GM12878 (cell line): ENCODE measurements around the gene FAM53B. TPM values are rescaled to one million over a fixed set of nuclear protein-coding genes. Genes with fewer than 3 reads are reported as not detected.
A peak's percentile ranks its signal among the peaks of the same experiment; 100 is the strongest.

Experiments
- ATAC-seq: fragments of 200-7000 bp; cut with Tn5 transposase; 3 replicates; pipeline ENCODE4 v1.9.1; 2020; ENCODE audit warnings: mild to moderate bottlenecking, moderate library complexity
- BruUV-seq: library from RNA; stranded (reverse); fragments of 400-500 nt; replicated peaks from 2 replicates; lab custom pipeline; 2021; lab: Mats Ljungman, UMichigan
- CTCF ChIA-PET: fragments of 300-600 bp; sonication (Branson Sonifier 250); formaldehyde crosslinking; extraction: SDS; loops from one replicate; lab custom pipeline; 2021; ENCODE audit warnings: inconsistent platforms; lab: Yijun Ruan, JAX
- POLR2A ChIA-PET: fragments of 350-600 bp; formaldehyde crosslinking; extraction: SDS; loops from one replicate; lab custom pipeline; 2021; ENCODE audit warnings: inconsistent platforms; lab: Charles Lee
- RAD21 ChIA-PET: fragments of 300-600 bp; sonication (Branson Sonifier 250); formaldehyde crosslinking; loops from one replicate; lab custom pipeline; 2023; ENCODE audit warnings: antibody characterized with exemption; ENCODE audit not compliant: unreplicated experiment; lab: Charles Lee
- SMC1A ChIA-PET: fragments of 300-600 bp; sonication (Branson Sonifier 250); formaldehyde crosslinking; loops from one replicate; lab custom pipeline; 2023; ENCODE audit not compliant: unreplicated experiment, uncharacterized antibody; lab: Charles Lee
- DNase-seq: peaks from one replicate; pipeline ENCODE4 v3.0.0-alpha.2; 2011; ENCODE audit warnings: low read depth, low spot score
- FAIRE-seq: peaks from 3 replicates; lab custom pipeline; 2011; peaks lifted over from hg19 to GRCh38; lab: Jason Lieb, UNC
- H2AFZ ChIP-seq: 2 replicates; pipeline ENCODE4 v1.6.0; 2011; ENCODE audit warnings: low read depth, low read length, control low read depth; ENCODE audit not compliant: control insufficient read depth
- H3K27ac ChIP-seq: 2 replicates; pipeline ENCODE4 v1.5.1; 2011; ENCODE audit warnings: control low read depth; ENCODE audit not compliant: control insufficient read depth, insufficient read depth
- H3K27me3 ChIP-seq, 2 experiments: replicated peaks in 1 of 2; 2 replicates each; pipeline versions ENCODE4 v1.6.0 to v1.6.1; 2011; ENCODE audit warnings: low read length in 1 of 2; ENCODE audit not compliant: control insufficient read depth in 2 of 2, insufficient read depth in 2 of 2
- H3K36me3 ChIP-seq, 2 experiments: 2 replicates each; pipeline ENCODE4 v1.5.1; 2011; ENCODE audit warnings: low read length in 1 of 2; ENCODE audit not compliant: control insufficient read depth in 2 of 2, insufficient read depth in 2 of 2
- H3K4me1 ChIP-seq: 2 replicates; pipeline ENCODE4 v1.6.1; 2011; ENCODE audit warnings: mild to moderate bottlenecking, low read length, moderate library complexity, mixed read lengths; ENCODE audit not compliant: control insufficient read depth, insufficient read depth
- H3K4me2 ChIP-seq: 2 replicates; pipeline ENCODE4 v1.6.0; 2011; ENCODE audit warnings: control low read depth; ENCODE audit not compliant: control insufficient read depth, insufficient read depth
- H3K4me3 ChIP-seq: fragments of 200-600 bp; sonication (generic); 2 replicates; pipeline ENCODE4 v1.5.1; 2016
- H3K79me2 ChIP-seq: 2 replicates; pipeline ENCODE4 v1.6.0; 2011; ENCODE audit warnings: low read length; ENCODE audit not compliant: control insufficient read depth, insufficient read depth
- H3K9ac ChIP-seq: 2 replicates; pipeline ENCODE4 v1.8.0; 2011; ENCODE audit warnings: low read length, control low read depth, mixed read lengths; ENCODE audit not compliant: control insufficient read depth, insufficient read depth
- H3K9me3 ChIP-seq: replicated peaks from 3 replicates; pipeline ENCODE4 v1.5.1; 2011; ENCODE audit warnings: mild to moderate bottlenecking, low read length; ENCODE audit not compliant: control insufficient read depth, insufficient read depth
- H4K20me1 ChIP-seq: 2 replicates; pipeline ENCODE4 v1.6.0; 2011; ENCODE audit not compliant: control insufficient read depth, insufficient read depth
- DPF2 ChIP-seq: fragments of 450-650 bp; IDR thresholded peaks from 2 replicates; pipeline ENCODE4 v1.6.1; 2017; ENCODE audit warnings: mild to moderate bottlenecking
- EED ChIP-seq: sonication (generic); IDR thresholded peaks from 2 replicates; pipeline ENCODE4 v1.6.1; 2016; ENCODE audit warnings: antibody characterized with exemption, low read depth
- ELK1 ChIP-seq: IDR thresholded peaks from 2 replicates; pipeline ENCODE4 v1.6.1; 2012; ENCODE audit warnings: low read depth, low read length, improper control_type of control experiment
- HDAC2 ChIP-seq: fragments of 200-600 bp; sonication (generic); IDR thresholded peaks from 2 replicates; pipeline ENCODE4 v1.6.1; 2017
- IKZF2 ChIP-seq, 2 experiments: fragments of 450-650 bp; IDR thresholded peaks; 2 replicates each; pipeline ENCODE4 v1.6.1; 2017; ENCODE audit warnings: mild to moderate bottlenecking in 2 of 2, moderate library complexity in 2 of 2
- IRF4 ChIP-seq: IDR thresholded peaks from 2 replicates; pipeline ENCODE4 v1.6.1; 2011; ENCODE audit warnings: low read depth, low read length
- MTA3 ChIP-seq: IDR thresholded peaks from 2 replicates; pipeline ENCODE4 v1.6.1; 2012; ENCODE audit warnings: low read length, inconsistent platforms, borderline replicate concordance
- NR2C1 ChIP-seq: fragments of 450-650 bp; IDR thresholded peaks from 2 replicates; pipeline ENCODE4 v1.6.1; 2017; ENCODE audit warnings: antibody characterized with exemption, mild to moderate bottlenecking, moderate library complexity
- PKNOX1 ChIP-seq: fragments of 450-650 bp; IDR thresholded peaks from 2 replicates; pipeline ENCODE4 v1.6.1; 2016; ENCODE audit warnings: mild to moderate bottlenecking
- POLR2A ChIP-seq: IDR thresholded peaks from 2 replicates; pipeline ENCODE4 v1.6.1; 2011; ENCODE audit warnings: low read depth, mild to moderate bottlenecking, low read length
- POLR2AphosphoS5 ChIP-seq: IDR thresholded peaks from 2 replicates; pipeline ENCODE4 v1.6.1; 2011; ENCODE audit warnings: mild to moderate bottlenecking, low read length, inconsistent platforms
- POU2F2 ChIP-seq: IDR thresholded peaks from 3 replicates; pipeline ENCODE4 v1.6.1; 2011; ENCODE audit warnings: low read depth, mild to moderate bottlenecking, low read length, borderline replicate concordance
- RFX5 ChIP-seq: IDR thresholded peaks from 2 replicates; pipeline ENCODE4 v1.6.1; 2011; ENCODE audit warnings: low read depth, low read length, improper control_type of control experiment
- RUNX3 ChIP-seq: IDR thresholded peaks from 2 replicates; pipeline ENCODE4 v1.6.1; 2012; ENCODE audit warnings: low read length, inconsistent platforms
- SIN3A ChIP-seq: IDR thresholded peaks from 2 replicates; pipeline ENCODE4 v1.6.1; 2012; ENCODE audit warnings: low read depth, low read length, improper control_type of control experiment
- TCF3 ChIP-seq: IDR thresholded peaks from 2 replicates; pipeline ENCODE4 v1.6.1; 2012; ENCODE audit warnings: low read depth, mild to moderate bottlenecking, low read length, borderline replicate concordance; ENCODE audit not compliant: insufficient read depth
- TCF7 ChIP-seq: IDR thresholded peaks from 2 replicates; pipeline ENCODE4 v1.6.1; 2014; ENCODE audit warnings: antibody characterized with exemption, borderline replicate concordance
- ZNF207 ChIP-seq: fragments of 450-650 bp; IDR thresholded peaks from 2 replicates; pipeline ENCODE4 v1.6.1; 2014; ENCODE audit warnings: antibody characterized with exemption, mild to moderate bottlenecking, borderline replicate concordance
- ZZZ3 ChIP-seq: IDR thresholded peaks from 2 replicates; pipeline ENCODE4 v1.6.1; 2011; ENCODE audit warnings: low read depth; ENCODE audit not compliant: control insufficient read depth, insufficient read length
- WGBS: methylation state at CpG from one replicate; pipeline ENCODE4 v1.1.6; 2016; ENCODE audit warnings: low lambda C conversion rate; ENCODE audit not compliant: insufficient replicate concordance, insufficient coverage; ENCODE audit errors: missing lambda C conversion rate; 5-methylcytosine and 5-hydroxymethylcytosine counted together
- in situ Hi-C: fragments of 300-500 bp; cut with MboI; formaldehyde crosslinking; loops from 9 replicates; pipeline ENCODE4 v1.14.3; 2018; ENCODE audit warnings: mixed read lengths
- intact Hi-C: fragments of 100-400 bp; cut with micrococcal nuclease; formaldehyde crosslinking; loops from one replicate; pipeline ENCODE4 v1.14.2; 2022; ENCODE audit not compliant: unreplicated experiment
- polyA plus RNA-seq, 11 experiments: library from polyadenylated mRNA; depleted of rRNA in 4 of 11; unstranded in 6 of 11; stranded (reverse) in 5 of 11; fragments of >200 nt; fragmentation: Nextera tagmentation in 4 of 11; fragmentation: Illumina TruSeq in 1 of 11; extraction: Ambion mirVana in 4 of 11; extraction: Trizol in 1 of 11; gene quantifications; 1 replicate in 1 of 11; 2 replicates in 10 of 11; pipeline versions ENCODE4 v1.2.1 to v1.2.3, GENCODE V29; 2011 to 2016; ENCODE audit warnings: inconsistent platforms in 2 of 11, missing spikeins in 2 of 11, low read depth in 1 of 11
- total RNA-seq, 4 experiments: library from RNA; depleted of rRNA in 3 of 4; stranded (reverse); fragments of >200 nt in 3 of 4; fragmentation: Illumina TruSeq in 1 of 4; extraction: Trizol in 1 of 4; gene quantifications; 2 replicates each; pipeline versions ENCODE4 v1.2.1 to v1.2.3, GENCODE V29; 2013 to 2021
- TF ChIP-seq, protein P1 (sequence below): fragments of 450-650 bp; IDR thresholded peaks from 2 replicates; pipeline ENCODE4 v1.6.1; 2017; ENCODE audit warnings: mild to moderate bottlenecking
- TF ChIP-seq, protein P2 (sequence below): IDR thresholded peaks from 2 replicates; pipeline ENCODE4 v1.6.1; 2011; ENCODE audit warnings: mild to moderate bottlenecking, low read depth, low read length, moderate library complexity; ENCODE audit not compliant: insufficient replicate concordance

Gene FAM53B
- total and polyA plus RNA-seq, 10 of the 15 experiments (the other 5 are each of a cell fraction or from before 2014, with no cell fraction given), result 0.05 to 26.3 (median 8.1) TPM

DNA sequence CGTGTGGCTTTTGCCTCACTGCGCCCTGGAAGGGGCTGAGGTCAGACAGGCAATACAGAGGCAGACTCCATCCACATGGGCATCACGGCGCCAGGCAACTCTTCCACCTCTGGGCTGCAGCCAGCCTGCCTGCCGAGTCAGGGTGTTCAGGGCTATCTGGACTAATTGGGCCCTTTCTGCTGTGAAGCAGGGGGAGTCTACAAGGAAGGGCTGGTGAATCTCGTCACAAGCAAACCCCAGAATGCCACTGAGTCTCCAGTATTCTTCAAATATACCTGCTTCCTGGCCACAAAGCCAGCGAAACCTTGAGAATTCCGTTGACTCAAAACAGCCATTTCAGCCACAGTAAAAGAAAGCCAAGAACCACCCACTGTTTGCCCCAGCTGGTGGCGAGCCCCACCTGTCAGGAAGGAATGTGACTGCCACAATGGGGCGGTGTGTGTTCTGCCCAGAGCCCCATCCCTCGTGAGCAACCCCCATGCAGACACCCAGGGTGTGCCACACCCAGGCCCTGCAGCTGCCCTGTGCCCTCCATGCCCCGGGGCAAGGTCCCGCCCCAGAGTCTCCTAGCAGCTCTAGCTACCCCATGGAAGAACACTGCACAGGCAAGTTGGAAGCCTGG, 117.3 kb downstream of the FAM53B start:
- ChIA-PET SMC1A (interaction anchor here (1.3 to 4.0 kb wide), 6 partner anchors 13 to 114 kb away, joined by 3 to 16 read pairs (median 5); no protein-coding TSS in a partner anchor), CTCF (interaction anchor here (0.9 to 5.9 kb wide), 5 partner anchors 55 to 119 kb away, joined by 3 to 44 read pairs (median 3); no protein-coding TSS in a partner anchor), POLR2A (interaction anchor here (1.4 kb wide), 1 partner anchor 12 kb away, joined by 3 read pairs; no protein-coding TSS in a partner anchor), RAD21 (interaction anchor here (1.3 to 4.4 kb wide), 5 partner anchors 21 to 116 kb away, joined by 4 to 23 read pairs (median 10); no protein-coding TSS in a partner anchor)
- Histone ChIP-seq H3K27me3 (no peaks in the 10 kb centered on the region), H3K9me3 (no peaks in the 10 kb centered on the region), H3K27ac (no peak overlapping the region; the same call in 1 of the 2 replicates), H3K4me1 (peaks cover 25% of the 10 kb centered on the region), H3K4me2 (peak overlapping the region; percentile 63), H3K79me2 (no peaks in the 10 kb centered on the region; the same call in 1 of the 2 replicates), H2AFZ (no peak overlapping the region), H3K9ac (no peak overlapping the region), H3K36me3 (peaks cover 0 to 10% of the 10 kb centered on the region in 2 experiments; a peak in 2 of 4 replicates), H4K20me1 (no peaks in the 10 kb centered on the region; the same call in 1 of the 2 replicates), H3K4me3 (no peak overlapping the region)
- DNase-seq (peak; percentile 38), FAIRE-seq (no peak), ATAC-seq (peak; percentile 80)
- intact Hi-C loops, result loop anchor here (5.0 kb wide), 2 partner anchors 90 to 115 kb away; partner anchors contain the start of gene FAM53B
- in situ Hi-C loops, result no loop called here
- WGBS, result 34% methylated on average over 13 of the region's 13 CpGs
- BruUV-seq, result no TSS peak
- no peak for TF ChIP-seq RFX5
- TF ChIP-seq ZZZ3, result no peak
- TF ChIP-seq, protein P1, sequence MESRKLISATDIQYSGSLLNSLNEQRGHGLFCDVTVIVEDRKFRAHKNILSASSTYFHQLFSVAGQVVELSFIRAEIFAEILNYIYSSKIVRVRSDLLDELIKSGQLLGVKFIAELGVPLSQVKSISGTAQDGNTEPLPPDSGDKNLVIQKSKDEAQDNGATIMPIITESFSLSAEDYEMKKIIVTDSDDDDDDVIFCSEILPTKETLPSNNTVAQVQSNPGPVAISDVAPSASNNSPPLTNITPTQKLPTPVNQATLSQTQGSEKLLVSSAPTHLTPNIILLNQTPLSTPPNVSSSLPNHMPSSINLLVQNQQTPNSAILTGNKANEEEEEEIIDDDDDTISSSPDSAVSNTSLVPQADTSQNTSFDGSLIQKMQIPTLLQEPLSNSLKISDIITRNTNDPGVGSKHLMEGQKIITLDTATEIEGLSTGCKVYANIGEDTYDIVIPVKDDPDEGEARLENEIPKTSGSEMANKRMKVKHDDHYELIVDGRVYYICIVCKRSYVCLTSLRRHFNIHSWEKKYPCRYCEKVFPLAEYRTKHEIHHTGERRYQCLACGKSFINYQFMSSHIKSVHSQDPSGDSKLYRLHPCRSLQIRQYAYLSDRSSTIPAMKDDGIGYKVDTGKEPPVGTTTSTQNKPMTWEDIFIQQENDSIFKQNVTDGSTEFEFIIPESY, result no peak
- no peak for TF ChIP-seq ZNF207
- peak; percentile 70 for TF ChIP-seq IRF4
- no peak for TF ChIP-seq TCF7
- TF ChIP-seq IKZF2 (IDR thresholded peaks at IDR 0.05), result peak; percentile 12 to 66; a peak in 3 of 4 replicates
- TF ChIP-seq, protein P2, sequence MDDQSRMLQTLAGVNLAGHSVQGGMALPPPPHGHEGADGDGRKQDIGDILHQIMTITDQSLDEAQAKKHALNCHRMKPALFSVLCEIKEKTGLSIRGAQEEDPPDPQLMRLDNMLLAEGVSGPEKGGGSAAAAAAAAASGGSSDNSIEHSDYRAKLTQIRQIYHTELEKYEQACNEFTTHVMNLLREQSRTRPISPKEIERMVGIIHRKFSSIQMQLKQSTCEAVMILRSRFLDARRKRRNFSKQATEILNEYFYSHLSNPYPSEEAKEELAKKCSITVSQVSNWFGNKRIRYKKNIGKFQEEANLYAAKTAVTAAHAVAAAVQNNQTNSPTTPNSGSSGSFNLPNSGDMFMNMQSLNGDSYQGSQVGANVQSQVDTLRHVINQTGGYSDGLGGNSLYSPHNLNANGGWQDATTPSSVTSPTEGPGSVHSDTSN, result no peak
- TF ChIP-seq HDAC2, result no peak
- no peak for TF ChIP-seq POLR2A
- peak; percentile 77 for TF ChIP-seq EED
- TF ChIP-seq MTA3, result peak; percentile 52; the same call in 1 of the 2 replicates
- TF ChIP-seq NR2C1, result no peak
- peak; percentile 80 for TF ChIP-seq RUNX3
- TF ChIP-seq PKNOX1, result peak; percentile 13; the same call in 1 of the 2 replicates
- TF ChIP-seq POLR2AphosphoS5, result no peak
- TF ChIP-seq DPF2, result 0 out of 2 replicates have a peak, but pooled peaks have one; percentile 33
- no peak for TF ChIP-seq POU2F2
- no peak for TF ChIP-seq SIN3A
- no peak for TF ChIP-seq ELK1
- peak; percentile 91 for TF ChIP-seq TCF3
